MCF 10A (cell line): ENCODE measurements around the gene VCX2. TPM values are rescaled to one million over a fixed set of nuclear protein-coding genes. Genes with fewer than 3 reads are reported as not detected.

Experiments
- BruUV-seq: library from RNA; stranded (reverse); fragments of 400-500 nt; replicated peaks from 2 replicates; lab custom pipeline; 2021; lab: Mats Ljungman, UMichigan
- CTCF ChIA-PET: fragments of 300-600 bp; sonication (Branson Sonifier 250); formaldehyde crosslinking; extraction: SDS; loops from one replicate; lab custom pipeline; 2021; ENCODE audit warnings: antibody characterized with exemption, inconsistent platforms; lab: Yijun Ruan, JAX
- POLR2A ChIA-PET: fragments of 300-600, 350-650 bp; sonication (Branson Sonifier 250); formaldehyde crosslinking; extraction: SDS; loops from one replicate; lab custom pipeline; 2020; ENCODE audit warnings: antibody characterized with exemption, inconsistent platforms; lab: Yijun Ruan, JAX
- DNase-seq: peaks from one replicate; pipeline ENCODE4 v3.0.0-alpha.2; 2018; ENCODE audit not compliant: unreplicated experiment
- H3K27ac Mint-ChIP-seq: one replicate; pipeline ENCODE4 v1.8.0; 2022; ENCODE audit warnings: mild to moderate bottlenecking, low read depth, mixed read lengths; ENCODE audit not compliant: unreplicated experiment
- H3K27me3 Mint-ChIP-seq: one replicate; pipeline ENCODE4 v1.8.0; 2022; ENCODE audit warnings: mixed read lengths; ENCODE audit not compliant: insufficient read depth, unreplicated experiment
- H3K36me3 Mint-ChIP-seq: one replicate; pipeline ENCODE4 v1.8.0; 2022; ENCODE audit warnings: mild to moderate bottlenecking, moderate library complexity, mixed read lengths; ENCODE audit not compliant: insufficient read depth, unreplicated experiment
- H3K4me1 Mint-ChIP-seq: one replicate; pipeline ENCODE4 v1.8.0; 2022; ENCODE audit warnings: mixed read lengths; ENCODE audit not compliant: insufficient read depth, unreplicated experiment
- H3K4me3 Mint-ChIP-seq: one replicate; pipeline ENCODE4 v1.8.0; 2022; ENCODE audit warnings: mild to moderate bottlenecking, moderate library complexity, mixed read lengths; ENCODE audit not compliant: unreplicated experiment
- H3K9me3 Mint-ChIP-seq: one replicate; pipeline ENCODE4 v1.8.0; 2022; ENCODE audit warnings: mixed read lengths; ENCODE audit not compliant: unreplicated experiment
- CTCF ChIP-seq: fragments of 200-600 bp; IDR thresholded peaks from one replicate; pipeline ENCODE4 v1.8.0; 2022; ENCODE audit warnings: antibody characterized with exemption, mild to moderate bottlenecking; ENCODE audit not compliant: unreplicated experiment
- intact Hi-C: fragments of 100-400 bp; cut with micrococcal nuclease; formaldehyde crosslinking; loops from 2 replicates; pipeline ENCODE4 v1.14.1; 2022
- total RNA-seq: library from RNA; stranded (reverse); gene quantifications from 2 replicates; pipeline ENCODE4 v1.2.3, GENCODE V29; 2022

VCX2 gene
- total RNA-seq, 1 experiment from 2014 or later: not detected

- Mint-ChIP-seq H3K36me3 (no peaks in the 10 kb centered on the region), H3K9me3 (peaks cover 30% of the 10 kb centered on the region), H3K27me3 (no peaks in the 10 kb centered on the region), H3K4me1 (no peaks in the 10 kb centered on the region), H3K27ac (no peak overlapping the region), H3K4me3 (no peak overlapping the region)
- DNase-seq: no peak
- ChIA-PET CTCF (no interaction called here), POLR2A (no interaction called here)
- no TSS peak for BruUV-seq
- TF ChIP-seq CTCF: no peak
- intact Hi-C loops: no loop called here
Measured at GRCh38 chrX:8147226-8147625, 23.8 kb downstream of the VCX2 start.

- DNase-seq: no peak
- no peak for TF ChIP-seq CTCF
- POLR2A ChIA-PET: no interaction called here
- peaks cover 17% of the 10 kb centered on the region for H3K9me3 Mint-ChIP-seq
- CTCF ChIA-PET: interaction anchor here (0.6 to 0.7 kb wide), 2 partner anchors 26 to 34 kb away, joined by 3 to 5 read pairs; partner anchors contain the start of gene VCX2
- intact Hi-C loops: no loop called here
- no peaks in the 10 kb centered on the region for H3K36me3 Mint-ChIP-seq
- H3K27ac Mint-ChIP-seq: no peak overlapping the region
- H3K4me3 Mint-ChIP-seq: no peak overlapping the region
- no peaks in the 10 kb centered on the region for H3K27me3 Mint-ChIP-seq
- H3K4me1 Mint-ChIP-seq: no peaks in the 10 kb centered on the region
- no TSS peak for BruUV-seq
Measured at GRCh38 chrX:8144925-8145324, 26.1 kb downstream of the VCX2 start.

DNA sequence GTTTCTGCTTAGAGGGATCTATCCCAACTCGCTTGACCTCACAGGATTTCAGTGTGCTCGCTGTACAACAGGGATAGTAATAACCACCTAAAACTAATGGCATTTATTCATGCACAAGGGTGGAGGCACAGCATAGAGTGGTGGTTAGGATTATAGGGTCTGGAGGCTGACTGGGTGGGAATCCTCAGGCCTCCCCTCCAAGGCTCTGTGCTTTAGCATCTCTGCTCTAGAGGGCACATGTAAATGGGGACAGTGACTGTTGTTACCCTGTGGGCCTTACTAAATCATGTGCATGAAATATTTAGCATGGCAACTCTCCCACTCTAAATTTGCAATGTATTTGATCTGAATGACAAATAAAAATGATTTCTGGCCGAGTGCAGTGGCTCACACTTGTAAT, 29.2 kb downstream of the VCX2 start:
- Mint-ChIP-seq H3K4me1 (no peaks in the 10 kb centered on the region), H3K36me3 (no peaks in the 10 kb centered on the region), H3K9me3 (peaks cover 8% of the 10 kb centered on the region), H3K27me3 (no peaks in the 10 kb centered on the region), H3K4me3 (no peak overlapping the region), H3K27ac (no peak overlapping the region)
- intact Hi-C loops: no loop called here
- no TSS peak for BruUV-seq
- ChIA-PET POLR2A (no interaction called here), CTCF (no interaction called here)
- DNase-seq: no peak
- TF ChIP-seq CTCF: no peak

DNA sequence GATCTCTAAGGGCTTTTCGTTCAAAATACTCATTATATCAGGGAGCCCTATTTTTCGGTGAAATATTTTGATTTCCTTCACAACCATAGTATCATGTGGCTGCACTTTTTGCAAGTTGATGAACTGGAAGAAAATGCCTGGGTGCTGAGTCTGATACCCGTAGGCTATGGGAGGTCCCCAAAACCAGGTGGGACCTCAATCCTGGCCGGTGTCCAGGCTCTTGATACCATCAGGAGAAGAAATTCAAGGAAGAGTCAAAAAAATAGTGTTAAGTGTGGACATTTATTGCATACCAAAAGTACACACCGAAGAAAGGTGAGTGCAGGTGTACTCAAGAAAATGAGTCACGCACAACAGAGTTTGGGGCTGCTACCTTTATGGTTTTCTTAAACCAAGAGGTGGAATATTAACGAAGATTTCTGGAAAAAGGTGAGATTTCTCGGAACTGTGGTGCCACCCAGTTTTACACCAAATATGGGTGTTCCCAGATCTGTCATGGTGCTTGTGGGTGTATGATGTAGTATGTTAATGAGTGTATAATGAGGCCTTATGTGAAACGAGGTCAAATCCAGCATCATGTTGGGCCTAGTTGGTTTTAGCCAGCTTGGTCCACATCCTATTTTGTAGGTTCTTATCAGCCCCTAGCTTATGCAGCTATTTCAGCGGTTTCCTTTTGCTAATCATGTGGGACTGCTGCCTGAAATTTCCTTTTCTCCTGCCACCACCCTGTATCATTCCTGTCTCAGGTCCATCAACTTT, 29.9 kb downstream of the VCX2 start:
- H3K36me3 Mint-ChIP-seq: no peaks in the 10 kb centered on the region
- H3K9me3 Mint-ChIP-seq: peaks cover 8% of the 10 kb centered on the region
- ChIA-PET POLR2A (no interaction called here), CTCF (no interaction called here)
- H3K27me3 Mint-ChIP-seq: no peaks in the 10 kb centered on the region
- no peak for TF ChIP-seq CTCF
- no TSS peak for BruUV-seq
- DNase-seq: no peak
- no peak overlapping the region for H3K27ac Mint-ChIP-seq
- intact Hi-C loops: no loop called here
- no peak overlapping the region for H3K4me3 Mint-ChIP-seq
- no peaks in the 10 kb centered on the region for H3K4me1 Mint-ChIP-seq
